Measurements from ENCODE around the gene GLP1R. TPM values are rescaled to one million over a fixed set of nuclear protein-coding genes. Genes with fewer than 3 reads are reported as not detected.

GLP1R gene
- total RNA-seq, 1 experiment from 2014 or later = not detected

DNA sequence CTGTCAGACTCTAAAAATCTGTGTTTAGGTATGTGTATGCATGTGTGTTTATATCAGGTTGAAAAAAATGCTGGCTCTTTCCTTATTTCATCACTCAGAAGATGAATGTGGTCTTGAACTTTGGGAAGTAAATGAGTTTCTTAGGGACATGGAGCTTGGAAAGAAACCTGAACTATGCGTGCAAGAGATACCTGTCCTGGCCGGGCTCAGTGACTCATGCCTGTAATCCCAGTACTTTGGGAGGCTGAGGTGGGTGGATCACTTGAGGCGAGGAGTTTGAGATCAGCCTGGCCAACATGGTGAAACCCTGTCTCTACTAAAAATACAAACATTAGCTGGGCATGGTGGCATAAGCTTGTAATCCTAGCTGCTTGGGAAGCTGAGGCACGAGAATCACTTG, 4.4 kb upstream of the GLP1R start:
- H4K20me1 ChIP-seq (ENCODE audit: insufficient read depth) = no peaks in the 10 kb centered on the region
- no peaks in the 10 kb centered on the region for H3K79me2 ChIP-seq (ENCODE audit: insufficient read depth, low read length)
- no peak overlapping the region for H3K27ac ChIP-seq (ENCODE audit: low read depth, low read length)
- H2AFZ ChIP-seq (ENCODE audit: low read depth, low read length, poor library complexity, severe bottlenecking) = no peak overlapping the region
- RAD21 ChIA-PET (ENCODE audit: low non-redundant PET in 1 of 2, low total read pairs in 2 of 2, uncharacterized antibody in 2 of 2, unreplicated experiment in 2 of 2) = no interaction called here
- no peaks in the 10 kb centered on the region for H3K36me3 ChIP-seq (ENCODE audit: control insufficient read depth in 1 of 2, insufficient read depth in 2 of 2, low read length in 2 of 2)
- CTCF ChIA-PET = no interaction called here
- ATAC-seq = no peak
- H3K4me3 ChIP-seq (replicated peaks in 1 of 2; ENCODE audit: low read depth in 1 of 2, low read length in 2 of 2) = no peak overlapping the region
- DNase-seq (ENCODE audit: low read depth, low spot score) = no peak
- intact Hi-C loops (cut with micrococcal nuclease) = no loop called here
- POLR2A ChIA-PET = no interaction called here
- TF ChIP-seq JUND (IDR thresholded peaks at IDR 0.05) (no peak), ZFX (IDR thresholded peaks at IDR 0.05) (no peak), RAD21 (IDR thresholded peaks at IDR 0.05; ENCODE audit: low read depth) (no peak), YY1 (IDR thresholded peaks at IDR 0.05; ENCODE audit: extremely low read depth, insufficient replicate concordance, low read depth, low read length) (no peak), SIN3A (IDR thresholded peaks at IDR 0.05; ENCODE audit: low read depth) (no peak), POLR2A (IDR thresholded peaks at IDR 0.05; ENCODE audit: borderline replicate concordance, extremely low read depth, insufficient read depth, insufficient read length) (no peak), SRF (IDR thresholded peaks at IDR 0.05; ENCODE audit: low read depth) (no peak), SP1 (IDR thresholded peaks at IDR 0.05; ENCODE audit: low read depth) (no peak), EZH2phosphoT487 (IDR thresholded peaks at IDR 0.05; ENCODE audit: borderline replicate concordance) (no peak), POLR2AphosphoS5 (IDR thresholded peaks at IDR 0.05; ENCODE audit: low read depth, low read length) (no peak), TCF7L2 (IDR thresholded peaks at IDR 0.05; ENCODE audit: borderline replicate concordance, extremely low read depth, insufficient read depth, insufficient read length) (no peak), ZNF274 (IDR thresholded peaks at IDR 0.05; ENCODE audit: low read depth, low read length) (no peak), EGR1 (IDR thresholded peaks at IDR 0.05; ENCODE audit: low read depth) (no peak)
- TF ChIP-seq, protein P1, sequence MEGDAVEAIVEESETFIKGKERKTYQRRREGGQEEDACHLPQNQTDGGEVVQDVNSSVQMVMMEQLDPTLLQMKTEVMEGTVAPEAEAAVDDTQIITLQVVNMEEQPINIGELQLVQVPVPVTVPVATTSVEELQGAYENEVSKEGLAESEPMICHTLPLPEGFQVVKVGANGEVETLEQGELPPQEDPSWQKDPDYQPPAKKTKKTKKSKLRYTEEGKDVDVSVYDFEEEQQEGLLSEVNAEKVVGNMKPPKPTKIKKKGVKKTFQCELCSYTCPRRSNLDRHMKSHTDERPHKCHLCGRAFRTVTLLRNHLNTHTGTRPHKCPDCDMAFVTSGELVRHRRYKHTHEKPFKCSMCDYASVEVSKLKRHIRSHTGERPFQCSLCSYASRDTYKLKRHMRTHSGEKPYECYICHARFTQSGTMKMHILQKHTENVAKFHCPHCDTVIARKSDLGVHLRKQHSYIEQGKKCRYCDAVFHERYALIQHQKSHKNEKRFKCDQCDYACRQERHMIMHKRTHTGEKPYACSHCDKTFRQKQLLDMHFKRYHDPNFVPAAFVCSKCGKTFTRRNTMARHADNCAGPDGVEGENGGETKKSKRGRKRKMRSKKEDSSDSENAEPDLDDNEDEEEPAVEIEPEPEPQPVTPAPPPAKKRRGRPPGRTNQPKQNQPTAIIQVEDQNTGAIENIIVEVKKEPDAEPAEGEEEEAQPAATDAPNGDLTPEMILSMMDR (IDR thresholded peaks at IDR 0.05 in 2 of 3, conservative IDR thresholded peaks at IDR 0.05 in 1 of 3; ENCODE audit: borderline replicate concordance in 1 of 3, insufficient read depth in 1 of 3, low read depth in 2 of 3, low read length in 2 of 3) = no peak
- TF ChIP-seq, protein P2, sequence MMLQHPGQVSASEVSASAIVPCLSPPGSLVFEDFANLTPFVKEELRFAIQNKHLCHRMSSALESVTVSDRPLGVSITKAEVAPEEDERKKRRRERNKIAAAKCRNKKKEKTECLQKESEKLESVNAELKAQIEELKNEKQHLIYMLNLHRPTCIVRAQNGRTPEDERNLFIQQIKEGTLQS (IDR thresholded peaks at IDR 0.05) = no peak
- TF ChIP-seq, protein P3, sequence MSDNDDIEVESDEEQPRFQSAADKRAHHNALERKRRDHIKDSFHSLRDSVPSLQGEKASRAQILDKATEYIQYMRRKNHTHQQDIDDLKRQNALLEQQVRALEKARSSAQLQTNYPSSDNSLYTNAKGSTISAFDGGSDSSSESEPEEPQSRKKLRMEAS (IDR thresholded peaks at IDR 0.05) = no peak
- peaks cover 23% of the 10 kb centered on the region for H3K27me3 ChIP-seq (ENCODE audit: insufficient read depth, low read length)
- no peaks in the 10 kb centered on the region for H3K4me1 ChIP-seq (ENCODE audit: control insufficient read depth in 1 of 2, insufficient read depth in 2 of 2, low read length in 2 of 2)
- no TSS peak for BruUV-seq (replicated peaks)
- H3K9me2 ChIP-seq (ENCODE audit: insufficient read depth) = no peaks in the 10 kb centered on the region
- no peak overlapping the region for H3K4me2 ChIP-seq (ENCODE audit: low read length)
- H3K9ac ChIP-seq (ENCODE audit: low read length) = no peak overlapping the region
- no peaks in the 10 kb centered on the region for H3K9me3 ChIP-seq (ENCODE audit: control insufficient read depth in 1 of 2, insufficient read depth in 1 of 2, low read depth in 1 of 2, low read length in 2 of 2)
